SHP77 treated with DMSO at 0.1 percent for 48 hours (cell line): ENCODE results near the gene PTPN14.
"Not testable (repeated sequence)": the region's sequence is repeated elsewhere in the genome, so short reads cannot be mapped to it uniquely, and the experiment has no call there.

Experiments used
- DNase-seq: peaks from one replicate; lab custom pipeline; 2025; lab: John Stamatoyannopoulos, UW

PTPN14 gene

DNA sequence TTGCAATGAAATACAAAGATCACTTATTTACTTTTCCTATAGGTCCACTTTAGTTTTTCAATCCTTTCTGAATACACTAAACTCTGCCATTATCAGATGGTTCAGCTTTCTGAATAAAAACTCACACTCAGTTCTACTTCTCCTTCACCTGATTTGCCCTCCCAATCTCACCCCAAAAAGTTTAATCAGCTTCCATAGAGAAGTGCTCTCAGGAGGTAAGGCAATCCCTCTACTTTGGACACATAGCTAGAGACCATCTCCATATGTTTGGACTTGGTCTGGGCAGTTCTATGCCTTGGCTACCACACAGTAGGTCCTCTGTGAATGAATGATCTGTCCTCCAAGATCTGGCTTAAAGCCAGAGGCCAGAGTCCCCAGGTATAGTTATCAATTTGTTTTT is 40.9 kb downstream of the PTPN14 start:
- no peak for DNase-seq

GRCh38 chr1:214509622-214510021 is 41.8 kb downstream of the PTPN14 start:
- DNase-seq, result not testable (repeated sequence)

- no peak for DNase-seq
Measured at GRCh38 chr1:214506972-214507431, 44.4 kb downstream of the PTPN14 start.

GRCh38 chr1:214505134-214505533 is 46.3 kb downstream of the PTPN14 start:
- DNase-seq, result no peak

- no peak for DNase-seq
Measured at GRCh38 chr1:214504330-214504729, 47.1 kb downstream of the PTPN14 start.

DNA sequence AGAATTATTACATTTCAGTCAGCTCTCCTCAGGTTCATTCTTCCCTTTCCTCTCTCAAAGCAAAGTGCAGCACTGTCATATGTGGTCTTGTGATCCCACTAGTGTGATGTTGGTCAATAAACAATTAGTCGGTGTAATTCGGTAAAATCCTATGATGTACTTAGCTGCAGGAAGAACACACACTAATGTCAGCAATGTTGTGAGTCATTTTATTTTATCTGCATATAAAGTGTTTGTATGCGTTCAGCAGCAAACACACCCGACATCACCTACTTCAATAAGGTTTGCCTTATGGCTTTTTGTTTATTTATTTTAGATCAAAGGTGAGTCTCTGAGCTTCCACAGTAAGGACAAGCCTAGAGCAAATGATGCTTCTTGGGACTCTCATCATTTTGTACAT is 47.8 kb downstream of the PTPN14 start:
- DNase-seq, result no peak

DNA sequence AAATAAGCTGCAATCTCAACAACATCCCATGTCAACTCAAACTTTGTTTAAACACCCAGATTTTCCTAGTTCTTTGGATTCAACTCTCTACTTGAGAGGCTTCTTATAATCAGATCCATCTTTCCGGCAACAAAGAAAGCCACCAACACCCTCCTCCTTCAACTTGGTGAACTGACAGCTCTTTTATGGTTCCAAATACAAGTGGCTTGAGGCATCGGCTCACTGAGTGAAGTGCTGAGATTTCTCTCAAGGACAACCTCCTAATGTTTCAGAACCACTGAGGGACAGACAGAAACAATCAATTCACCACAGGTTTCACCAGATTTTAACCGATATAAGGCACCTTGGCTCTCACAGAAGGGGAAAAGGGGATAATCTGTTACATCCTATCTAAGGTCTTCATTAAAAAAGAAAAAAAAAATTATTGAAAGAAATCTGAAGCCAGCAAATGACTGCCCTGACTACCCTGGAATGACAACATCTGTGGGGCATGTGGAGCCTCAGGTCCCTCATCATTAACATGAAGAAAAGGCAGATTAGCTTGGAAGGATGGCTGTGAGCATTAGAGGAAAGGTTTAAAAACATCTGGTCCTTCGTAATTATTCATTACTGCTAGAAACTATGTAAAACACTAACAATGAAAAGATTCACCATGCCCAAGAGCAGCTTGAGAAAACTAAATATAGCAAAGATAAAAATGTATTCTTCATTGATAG is 50.9 kb downstream of the PTPN14 start:
- DNase-seq, result no peak

DNA sequence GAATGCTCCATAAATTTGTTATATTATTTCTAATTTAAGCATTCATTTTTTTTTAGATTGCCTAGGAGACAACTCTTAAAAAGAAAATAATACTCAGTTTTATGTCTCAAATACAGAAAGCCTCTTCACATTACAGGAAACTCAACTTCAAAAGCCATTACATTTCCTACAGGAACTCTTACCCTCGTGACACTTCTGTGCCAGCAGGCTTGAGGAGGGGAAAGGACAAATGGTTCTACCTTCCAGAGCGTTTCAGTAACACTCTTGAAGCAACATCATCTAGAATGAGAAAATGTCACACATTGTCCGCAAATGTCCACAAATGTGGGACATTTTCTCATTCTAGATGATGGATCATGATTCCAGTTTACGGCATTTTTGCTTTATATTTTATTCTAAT is 51.7 kb downstream of the PTPN14 start:
- no peak for DNase-seq

DNA sequence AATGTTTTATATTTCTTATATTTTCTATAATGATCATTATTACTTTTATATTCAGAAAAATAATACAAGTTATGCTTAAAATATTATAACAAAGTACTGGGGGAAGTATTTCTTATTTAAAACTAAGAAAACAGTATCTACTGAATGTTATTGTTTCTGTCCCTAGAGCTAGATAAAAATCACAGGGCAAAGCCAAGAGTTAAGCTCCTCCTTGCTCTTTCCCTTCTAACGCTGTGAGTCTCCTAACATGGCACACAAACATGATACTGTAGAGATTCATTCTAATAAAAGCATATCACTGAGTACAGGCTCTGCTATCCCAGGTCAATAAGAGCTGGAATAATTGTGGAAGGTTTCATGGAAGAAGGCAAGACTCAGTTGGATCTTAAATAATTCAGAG is 53.4 kb downstream of the PTPN14 start:
- DNase-seq, result no peak

DNA sequence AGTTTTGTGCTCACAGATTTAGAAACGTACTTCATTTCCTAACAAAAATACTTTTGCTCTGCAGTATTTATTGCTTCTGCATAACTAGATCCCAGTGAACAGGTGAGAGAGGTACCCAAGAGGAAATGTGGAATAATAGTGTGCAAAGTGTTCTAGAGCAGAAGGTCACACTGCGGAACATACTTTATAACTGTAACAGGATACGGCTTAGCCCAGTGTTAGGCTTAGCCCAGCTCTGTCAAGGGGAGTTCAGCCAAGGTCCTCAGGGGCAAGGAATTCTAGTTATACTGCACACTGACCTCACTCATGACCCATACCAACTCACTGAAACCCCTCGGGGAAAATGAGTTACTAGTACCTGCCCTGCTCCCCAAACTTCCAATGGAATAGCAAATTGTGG is 55.3 kb downstream of the PTPN14 start:
- DNase-seq, result no peak

- DNase-seq, result no peak
Measured at GRCh38 chr1:214494706-214495105, 56.7 kb downstream of the PTPN14 start.

DNA sequence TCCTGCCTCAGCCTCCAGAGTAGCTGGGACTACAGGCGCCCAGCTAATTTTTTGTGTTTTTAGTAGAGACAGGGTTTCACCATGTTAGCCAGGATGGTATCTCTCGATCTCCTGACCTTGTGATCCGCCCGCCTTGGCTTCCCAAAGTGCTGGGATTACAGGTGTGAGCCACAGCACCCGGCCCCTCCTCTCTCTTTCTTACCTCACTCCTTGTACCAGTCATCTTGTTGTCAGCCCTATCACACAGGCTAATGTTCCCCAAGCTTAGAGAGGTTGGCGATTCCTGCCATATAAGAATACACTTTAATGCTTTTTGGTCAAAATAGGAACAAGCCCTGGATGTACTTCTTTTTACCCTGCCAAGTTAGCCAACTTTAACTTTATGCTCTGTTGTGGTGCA is 57.2 kb downstream of the PTPN14 start:
- not testable (repeated sequence) for DNase-seq

DNA sequence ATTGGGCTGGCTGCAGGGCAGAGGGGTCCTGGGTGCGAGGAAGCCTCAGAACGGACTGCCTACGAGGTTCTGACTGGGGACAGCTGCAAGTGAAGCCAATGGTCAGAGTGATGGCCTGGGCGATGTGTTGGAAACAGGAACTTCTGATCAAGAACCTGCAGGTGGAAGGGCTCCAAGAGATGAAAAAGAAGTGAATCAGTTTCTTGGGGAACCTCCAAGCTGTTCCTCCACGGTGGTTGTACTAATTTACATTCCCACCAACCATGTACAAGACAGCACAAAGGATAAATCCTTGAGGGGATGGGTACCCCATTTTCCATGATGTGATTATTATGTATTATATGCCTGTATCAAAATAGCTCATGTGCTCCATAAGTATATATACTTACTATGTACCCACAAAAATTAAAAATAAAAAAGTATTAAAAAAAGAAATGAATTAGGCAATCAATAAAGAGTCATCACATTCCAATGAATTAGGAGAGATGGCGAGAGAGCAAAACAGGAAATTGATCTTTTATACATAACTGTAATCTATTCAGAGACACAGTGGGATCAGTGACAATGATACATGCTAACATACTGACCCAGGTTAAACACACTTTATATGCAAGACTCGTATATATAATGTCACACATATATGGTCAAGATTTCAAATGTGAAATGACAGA is 58.1 kb downstream of the PTPN14 start:
- DNase-seq, result no peak

- no peak for DNase-seq
Measured at GRCh38 chr1:214492401-214493075, 58.9 kb downstream of the PTPN14 start.

DNA sequence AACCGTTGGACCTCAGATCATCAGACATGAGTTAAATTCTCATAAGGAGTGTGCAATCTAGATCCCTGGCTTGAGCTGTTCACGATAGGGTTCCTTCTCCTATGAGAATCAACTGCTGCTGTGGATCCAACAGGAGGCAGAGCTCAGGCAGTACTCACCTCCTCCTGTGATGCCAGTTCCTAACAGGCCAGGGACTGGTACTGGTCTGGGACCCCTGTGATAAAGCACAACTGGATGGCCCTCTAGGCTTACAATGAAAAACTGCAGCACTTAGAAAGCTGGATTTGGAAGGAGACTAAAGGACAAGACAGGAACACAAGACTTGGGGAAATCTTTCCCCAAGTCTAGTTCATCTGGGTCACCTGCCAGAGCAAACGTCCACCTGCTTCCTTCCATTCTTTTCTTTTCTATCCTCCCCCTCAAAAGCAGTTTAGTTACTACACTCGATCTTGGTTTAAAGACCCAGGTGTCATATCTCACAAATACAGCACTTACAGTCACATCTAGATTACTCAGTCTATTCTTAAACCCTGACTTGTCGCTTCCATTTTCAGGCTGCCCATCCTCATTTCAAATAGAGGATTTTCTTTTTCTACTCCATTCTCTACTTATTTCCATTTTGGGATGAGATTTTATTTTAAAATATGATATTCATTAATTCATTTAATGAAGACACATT is 59.8 kb downstream of the PTPN14 start:
- DNase-seq, result no peak

DNA sequence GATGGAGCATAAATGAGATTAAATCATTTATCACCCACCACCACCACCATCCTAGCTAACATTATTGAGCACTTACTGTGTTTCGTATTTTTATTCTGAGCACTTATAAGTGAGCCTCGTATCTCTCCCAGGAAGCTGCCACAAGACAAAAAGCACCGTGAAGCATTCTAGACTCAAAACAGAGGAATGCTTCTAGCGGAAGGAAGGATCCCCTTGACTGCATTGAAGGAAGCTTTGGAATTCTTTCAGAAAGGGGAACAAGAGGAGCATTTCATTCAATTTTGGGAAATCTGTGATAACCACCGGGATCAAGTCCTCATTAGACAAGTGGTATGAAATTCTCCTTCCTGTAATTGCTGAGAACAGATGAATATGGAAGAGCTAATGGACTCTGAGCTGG is 66.3 kb downstream of the PTPN14 start:
- DNase-seq, result no peak

GRCh38 chr1:214483180-214483579 is 68.2 kb downstream of the PTPN14 start:
- DNase-seq, result not testable (repeated sequence)

DNA sequence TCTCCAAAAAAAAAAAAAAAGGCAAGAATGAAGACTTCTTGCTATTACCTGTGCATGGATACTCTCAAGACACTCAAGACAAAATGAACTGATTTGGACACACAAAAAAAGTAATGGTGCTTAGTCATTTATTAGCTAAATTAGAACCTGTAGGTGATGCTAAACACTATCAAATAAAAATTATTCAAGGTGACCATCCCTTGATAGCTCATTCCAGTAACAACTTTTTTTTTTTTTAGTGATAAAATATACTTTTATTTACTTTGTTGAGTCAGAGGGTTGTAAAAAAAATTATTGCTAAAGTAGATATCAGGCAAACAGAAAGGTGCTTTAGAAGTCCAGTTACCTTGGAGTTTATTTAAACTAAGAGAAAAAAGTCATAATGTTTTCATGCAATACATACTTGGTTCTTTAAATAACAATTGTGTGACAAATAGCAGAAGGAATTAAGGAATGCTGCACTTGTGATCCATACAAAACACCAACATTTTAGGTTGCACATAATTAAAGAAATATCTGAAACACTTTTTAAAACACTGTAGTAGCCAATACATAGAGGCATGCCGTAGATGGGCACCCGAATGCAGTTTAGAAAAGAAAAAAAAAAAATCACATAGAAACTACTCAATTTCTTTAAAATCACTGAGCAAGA is 69.3 kb downstream of the PTPN14 start:
- DNase-seq, result not testable (repeated sequence)

GRCh38 chr1:214476986-214477870 is 74.2 kb downstream of the PTPN14 start:
- peak; percentile 5 for DNase-seq

DNA sequence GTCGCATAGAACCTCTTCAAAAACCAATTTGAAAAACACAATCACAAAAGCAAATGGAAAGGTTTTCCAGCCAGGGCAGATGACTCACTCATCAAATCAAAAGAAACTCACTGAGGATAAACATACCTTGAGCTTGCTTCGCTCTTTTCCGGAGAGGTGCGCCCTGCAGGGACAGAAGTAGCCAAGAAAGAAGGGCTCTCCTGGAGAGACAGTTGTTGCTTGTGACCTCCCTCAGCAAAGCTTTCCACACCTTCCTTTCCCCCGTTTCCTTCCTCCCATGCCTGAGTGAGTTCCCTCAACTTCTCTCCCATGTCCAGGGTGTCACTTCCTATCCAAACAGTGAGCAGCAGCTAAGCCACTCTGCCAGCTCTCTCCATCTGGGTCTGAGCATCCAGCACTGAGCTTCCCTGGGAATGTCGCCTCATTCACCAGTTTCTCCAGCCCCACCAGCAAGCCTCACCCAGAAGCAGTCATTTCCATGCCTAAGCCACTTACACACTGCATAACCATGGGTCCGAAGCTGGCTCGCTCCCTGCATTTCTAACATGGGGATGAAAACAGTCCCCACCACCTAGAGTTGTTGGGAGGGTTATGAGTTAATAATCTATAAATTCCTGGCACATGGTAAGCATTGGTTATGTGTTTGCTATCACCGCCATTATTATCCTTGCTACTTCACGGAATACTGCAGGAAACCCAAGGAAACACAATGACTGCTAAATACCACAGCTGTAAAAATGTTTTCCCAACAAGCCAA is 75.0 kb downstream of the PTPN14 start:
- DNase-seq, result no peak
